ENCODE results near the gene CACNG4.

DNA sequence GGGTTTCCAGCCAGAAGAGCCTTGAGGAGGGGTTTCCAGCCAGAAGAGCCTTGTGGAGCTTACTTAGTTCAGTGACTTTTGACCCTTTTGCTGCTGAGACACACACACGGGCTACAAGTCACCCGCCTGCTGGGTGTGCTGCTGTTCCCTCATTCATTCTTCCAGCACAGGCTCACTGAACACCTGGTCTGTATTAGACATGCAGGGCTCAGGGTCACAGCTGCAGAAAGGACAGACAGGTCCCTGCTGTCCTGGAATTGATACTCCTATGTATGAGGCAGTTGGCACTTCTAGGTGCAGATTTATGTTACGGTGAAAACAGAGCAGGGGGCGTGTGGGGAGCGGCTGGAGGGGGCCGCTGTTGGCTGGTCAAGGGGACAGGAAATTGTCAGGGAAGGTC is 6.8 kb downstream of the CACNG4 start:
- TF ChIP-seq, protein P1, sequence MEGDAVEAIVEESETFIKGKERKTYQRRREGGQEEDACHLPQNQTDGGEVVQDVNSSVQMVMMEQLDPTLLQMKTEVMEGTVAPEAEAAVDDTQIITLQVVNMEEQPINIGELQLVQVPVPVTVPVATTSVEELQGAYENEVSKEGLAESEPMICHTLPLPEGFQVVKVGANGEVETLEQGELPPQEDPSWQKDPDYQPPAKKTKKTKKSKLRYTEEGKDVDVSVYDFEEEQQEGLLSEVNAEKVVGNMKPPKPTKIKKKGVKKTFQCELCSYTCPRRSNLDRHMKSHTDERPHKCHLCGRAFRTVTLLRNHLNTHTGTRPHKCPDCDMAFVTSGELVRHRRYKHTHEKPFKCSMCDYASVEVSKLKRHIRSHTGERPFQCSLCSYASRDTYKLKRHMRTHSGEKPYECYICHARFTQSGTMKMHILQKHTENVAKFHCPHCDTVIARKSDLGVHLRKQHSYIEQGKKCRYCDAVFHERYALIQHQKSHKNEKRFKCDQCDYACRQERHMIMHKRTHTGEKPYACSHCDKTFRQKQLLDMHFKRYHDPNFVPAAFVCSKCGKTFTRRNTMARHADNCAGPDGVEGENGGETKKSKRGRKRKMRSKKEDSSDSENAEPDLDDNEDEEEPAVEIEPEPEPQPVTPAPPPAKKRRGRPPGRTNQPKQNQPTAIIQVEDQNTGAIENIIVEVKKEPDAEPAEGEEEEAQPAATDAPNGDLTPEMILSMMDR (IDR thresholded peaks at IDR 0.05; ENCODE audit: borderline replicate concordance, extremely low read depth, low read length, poor library complexity, severe bottlenecking), result no peak
- TF ChIP-seq EZH2 (IDR thresholded peaks at IDR 0.05; ENCODE audit: borderline replicate concordance, low read depth, low read length, severe bottlenecking), result no peak

All from DND-41 (cell line).